Measurements from ENCODE around the gene LDLRAP1. TPM values are rescaled to one million over a fixed set of nuclear protein-coding genes. Genes with fewer than 3 reads are reported as not detected.
A peak's percentile ranks its signal among the peaks of the same experiment; 100 is the strongest.

Gene LDLRAP1
- total and polyA plus RNA-seq, 4 experiments from 2014 or later = 201 to 306 (median 222) TPM

- POLR2A ChIA-PET (ENCODE audit: partially characterized antibody) = interaction anchor here (1.5 kb wide), 1 partner anchor 9 kb away, joined by 3 read pairs; the partner anchor contains the start of gene LDLRAP1
- peaks cover 0 to 5% (median 0%) of the 10 kb centered on the region in 4 donors for H3K4me1 Mint-ChIP-seq
These were observed 9.0 kb upstream of the LDLRAP1 start for GRCh38 chr1:25534410-25534788.

GRCh38 chr1:25536124-25536523, 7.3 kb upstream of the LDLRAP1 start:
- no peaks in the 10 kb centered on the region for H3K27me3 Mint-ChIP-seq
- POLR2A ChIA-PET (ENCODE audit: partially characterized antibody) = interaction anchor here (1.1 kb wide), 1 partner anchor 29 kb away, joined by 3 read pairs; no protein-coding TSS in a partner anchor
- no peaks in the 10 kb centered on the region for H3K9me3 Mint-ChIP-seq

More at GRCh38 chr1:25534410-25534788, 9.0 kb upstream of the LDLRAP1 start:
- intact Hi-C loops (cut with micrococcal nuclease) = no loop called here
- H3K9me3 Mint-ChIP-seq = no peaks in the 10 kb centered on the region
- Histone ChIP-seq H3K9me3 (ENCODE audit: control insufficient read depth in 1 of 2, low read length in 2 of 2) (no peaks in the 10 kb centered on the region), H3K4me3 (ENCODE audit: low read length in 2 of 2) (no peak overlapping the region), H3K36me3 (ENCODE audit: insufficient read depth, low read length) (no peaks in the 10 kb centered on the region), H3K27ac (ENCODE audit: low read depth, low read length) (no peak overlapping the region), H3K4me1 (ENCODE audit: insufficient read depth, low read length) (no peaks in the 10 kb centered on the region), H3K27me3 (ENCODE audit: insufficient read depth, low read length) (no peaks in the 10 kb centered on the region)
- no peak for DNase-seq
- CTCF ChIA-PET (ENCODE audit: partially characterized antibody) = interaction anchor here (1.6 kb wide), 1 partner anchor 15 kb away, joined by 6 read pairs; no protein-coding TSS in a partner anchor
- H3K27me3 Mint-ChIP-seq = no peaks in the 10 kb centered on the region
- no peak overlapping the region for H3K4me3 Mint-ChIP-seq
- no peaks in the 10 kb centered on the region for H3K36me3 Mint-ChIP-seq
- H3K27ac Mint-ChIP-seq = no peak overlapping the region

GRCh38 chr1:25537153-25537831, 6.1 kb upstream of the LDLRAP1 start:
- no peak for DNase-seq
- Mint-ChIP-seq H3K27ac (peak overlapping the region in 2 of 7 donors; percentile 41 to 79), H3K4me1 (peaks cover 2 to 5% (median 3%) of the 10 kb centered on the region in 4 donors), H3K4me3 (no peak overlapping the region), H3K36me3 (no peaks in the 10 kb centered on the region), H3K27me3 (no peaks in the 10 kb centered on the region), H3K9me3 (no peaks in the 10 kb centered on the region)
- ChIA-PET CTCF (ENCODE audit: partially characterized antibody) (interaction anchor here (1.1 to 2.7 kb wide), 5 partner anchors 10 to 33 kb away, joined by 4 to 11 read pairs (median 4); no protein-coding TSS in a partner anchor), POLR2A (ENCODE audit: partially characterized antibody) (interaction anchor here (0.7 to 0.9 kb wide), 2 partner anchors 35 to 266 kb away, joined by 3 to 4 read pairs; no protein-coding TSS in a partner anchor)
- Histone ChIP-seq H3K4me3 (ENCODE audit: low read length in 2 of 2) (no peak overlapping the region), H3K27ac (ENCODE audit: low read depth, low read length) (no peak overlapping the region), H3K9me3 (ENCODE audit: control insufficient read depth in 1 of 2, low read length in 2 of 2) (no peaks in the 10 kb centered on the region), H3K36me3 (ENCODE audit: insufficient read depth, low read length) (no peaks in the 10 kb centered on the region), H3K4me1 (ENCODE audit: insufficient read depth, low read length) (no peaks in the 10 kb centered on the region), H3K27me3 (ENCODE audit: insufficient read depth, low read length) (no peaks in the 10 kb centered on the region)
- intact Hi-C loops (cut with micrococcal nuclease) = no loop called here

More at GRCh38 chr1:25536124-25536523, 7.3 kb upstream of the LDLRAP1 start:
- no peak overlapping the region for H3K4me3 Mint-ChIP-seq
- Histone ChIP-seq H3K27me3 (ENCODE audit: insufficient read depth, low read length) (no peaks in the 10 kb centered on the region), H3K4me1 (ENCODE audit: insufficient read depth, low read length) (no peaks in the 10 kb centered on the region), H3K4me3 (ENCODE audit: low read length in 2 of 2) (no peak overlapping the region), H3K36me3 (ENCODE audit: insufficient read depth, low read length) (no peaks in the 10 kb centered on the region), H3K9me3 (ENCODE audit: control insufficient read depth in 1 of 2, low read length in 2 of 2) (no peaks in the 10 kb centered on the region), H3K27ac (ENCODE audit: low read depth, low read length) (no peak overlapping the region)
- peak overlapping the region in 2 of 7 donors; percentile 34 to 63 for H3K27ac Mint-ChIP-seq
- intact Hi-C loops (cut with micrococcal nuclease) = no loop called here
- CTCF ChIA-PET (ENCODE audit: partially characterized antibody) = interaction anchor here (1.6 kb wide), 1 partner anchor 17 kb away, joined by 6 read pairs; no protein-coding TSS in a partner anchor
- DNase-seq = peak in 1 of 5 donors; percentile 13
- H3K4me1 Mint-ChIP-seq = peaks cover 0 to 5% (median 0%) of the 10 kb centered on the region in 4 donors
- no peaks in the 10 kb centered on the region for H3K36me3 Mint-ChIP-seq

DNA sequence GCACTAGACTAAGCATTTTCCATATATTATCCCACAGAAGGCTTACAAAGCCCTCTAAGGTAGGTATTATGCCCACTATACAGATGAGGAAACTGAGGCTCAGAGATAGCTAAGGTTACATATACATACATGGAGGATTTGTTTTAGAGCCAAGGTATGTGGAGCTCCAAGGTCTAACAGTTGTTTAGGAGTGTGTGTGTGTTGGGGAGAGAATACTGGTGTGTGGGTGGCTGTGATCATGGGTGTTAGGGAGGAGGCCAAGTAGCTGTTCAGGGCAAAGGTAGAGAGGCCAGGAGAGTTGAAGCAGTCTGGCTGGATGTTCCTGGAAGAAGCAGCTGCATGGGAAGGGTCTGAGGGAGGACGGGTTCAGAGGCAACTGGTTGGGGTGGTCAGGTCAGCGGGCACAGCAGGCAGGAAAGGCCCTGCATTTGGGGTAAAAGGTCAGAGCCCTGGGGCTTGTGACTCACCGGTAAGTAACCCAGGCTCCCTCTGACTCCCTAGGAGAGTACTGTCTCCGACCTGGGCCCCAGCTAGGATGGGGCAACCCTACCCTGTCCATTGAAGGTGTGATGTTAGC, 5.1 kb upstream of the LDLRAP1 start:
- no peaks in the 10 kb centered on the region for H3K4me1 ChIP-seq (ENCODE audit: insufficient read depth, low read length)
- Mint-ChIP-seq H3K27ac (peak overlapping the region in 3 of 7 donors; percentile 5 to 42 (median 9)), H3K9me3 (no peaks in the 10 kb centered on the region), H3K27me3 (no peaks in the 10 kb centered on the region), H3K36me3 (no peaks in the 10 kb centered on the region), H3K4me3 (no peak overlapping the region), H3K4me1 (peaks cover 3 to 10% (median 5%) of the 10 kb centered on the region in 4 donors)
- no peaks in the 10 kb centered on the region for H3K9me3 ChIP-seq (ENCODE audit: control insufficient read depth in 1 of 2, low read length in 2 of 2)
- ChIA-PET CTCF (ENCODE audit: partially characterized antibody) (interaction anchor here (0.5 to 2.7 kb wide), 7 partner anchors 10 to 1061 kb away, joined by 3 to 11 read pairs (median 4); no protein-coding TSS in a partner anchor), POLR2A (ENCODE audit: partially characterized antibody) (interaction anchor here (0.6 to 1.6 kb wide), 6 partner anchors 9 to 265 kb away, joined by 3 to 9 read pairs (median 4); no protein-coding TSS in a partner anchor)
- no peaks in the 10 kb centered on the region for H3K36me3 ChIP-seq (ENCODE audit: insufficient read depth, low read length)
- no peak for DNase-seq
- no peak overlapping the region for H3K4me3 ChIP-seq (ENCODE audit: low read length in 2 of 2)
- no peaks in the 10 kb centered on the region for H3K27me3 ChIP-seq (ENCODE audit: insufficient read depth, low read length)
- H3K27ac ChIP-seq (ENCODE audit: low read depth, low read length) = no peak overlapping the region
- intact Hi-C loops (cut with micrococcal nuclease) = no loop called here

DNA sequence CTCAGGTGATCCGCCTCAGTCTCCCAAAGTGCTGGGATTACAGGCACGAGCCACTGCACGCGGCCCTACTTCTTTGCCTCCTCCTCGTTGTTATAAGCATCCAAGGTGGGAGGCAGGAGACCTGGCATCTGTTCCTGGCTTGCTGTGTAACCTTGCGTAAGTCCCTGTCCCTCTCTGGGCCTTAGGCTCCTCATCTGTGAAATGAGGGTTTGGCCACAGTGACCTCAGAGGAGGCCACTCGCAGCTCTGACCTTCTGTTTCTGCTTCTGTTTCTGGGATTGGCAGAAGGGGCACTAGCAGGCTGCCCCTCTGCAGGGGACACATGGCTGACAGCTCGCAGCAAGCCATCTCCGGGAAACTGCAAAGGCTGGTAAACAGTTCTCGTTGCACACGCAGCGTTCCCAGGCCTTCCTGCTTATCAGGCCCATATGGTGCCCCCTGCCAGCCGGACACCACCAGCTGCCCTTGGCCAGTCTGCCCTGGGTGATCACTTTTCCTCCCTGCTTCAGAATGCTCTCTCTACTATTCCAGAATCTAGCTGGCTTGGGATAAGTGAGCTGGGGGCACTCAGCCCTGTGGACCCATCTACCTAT, 2.6 kb upstream of the LDLRAP1 start:
- peak overlapping the region in 3 of 8 donors; percentile 10 to 45 (median 15) for H3K4me3 Mint-ChIP-seq
- Histone ChIP-seq H3K27ac (ENCODE audit: low read depth, low read length) (no peak overlapping the region), H3K27me3 (ENCODE audit: insufficient read depth, low read length) (no peaks in the 10 kb centered on the region), H3K9me3 (ENCODE audit: control insufficient read depth in 1 of 2, low read length in 2 of 2) (no peaks in the 10 kb centered on the region), H3K4me1 (ENCODE audit: insufficient read depth, low read length) (peaks cover 14% of the 10 kb centered on the region), H3K36me3 (ENCODE audit: insufficient read depth, low read length) (no peaks in the 10 kb centered on the region), H3K4me3 (ENCODE audit: low read length in 2 of 2) (no peak overlapping the region)
- H3K9me3 Mint-ChIP-seq = no peaks in the 10 kb centered on the region
- H3K4me1 Mint-ChIP-seq = peaks cover 11 to 25% (median 19%) of the 10 kb centered on the region in 4 donors
- H3K36me3 Mint-ChIP-seq = peaks cover 0 to 11% of the 10 kb centered on the region in 2 donors
- peak in 1 of 5 donors; percentile 23 for DNase-seq
- ChIA-PET CTCF (ENCODE audit: partially characterized antibody) (no interaction called here), POLR2A (ENCODE audit: partially characterized antibody) (interaction anchor here (0.9 kb wide), 1 partner anchor 37 kb away, joined by 3 read pairs; no protein-coding TSS in a partner anchor)
- H3K27ac Mint-ChIP-seq = peak overlapping the region in 3 of 7 donors; percentile 27 to 77 (median 34)
- H3K27me3 Mint-ChIP-seq = no peaks in the 10 kb centered on the region
- intact Hi-C loops (cut with micrococcal nuclease) = loop anchor here (5.0 kb wide), 1 partner anchor 76 kb away; the partner anchor contains the start of gene MAN1C1

DNA sequence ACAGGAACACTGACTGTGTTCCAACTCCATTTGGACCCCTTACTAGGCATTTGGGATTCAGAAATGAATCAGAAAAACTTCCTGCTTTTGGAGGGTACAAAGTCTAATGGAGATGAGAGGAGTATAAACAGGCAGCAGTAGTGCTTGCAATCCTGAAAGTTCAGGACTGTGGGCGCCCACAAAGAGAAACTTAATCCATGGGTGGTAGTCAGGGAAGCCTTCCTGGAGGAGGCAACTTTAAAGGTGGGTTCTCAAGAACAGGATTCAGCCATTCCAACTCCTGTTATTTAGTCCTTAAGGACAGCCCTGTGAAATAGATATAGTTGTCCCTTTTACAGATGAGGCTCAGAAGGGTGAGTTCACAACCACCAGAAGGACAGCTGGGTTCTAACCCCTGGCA, 2.0 kb upstream of the LDLRAP1 start:
- Histone ChIP-seq H3K4me1 (ENCODE audit: insufficient read depth, low read length) (peaks cover 20% of the 10 kb centered on the region), H3K27ac (ENCODE audit: low read depth, low read length) (no peak overlapping the region), H3K36me3 (ENCODE audit: insufficient read depth, low read length) (no peaks in the 10 kb centered on the region), H3K9me3 (ENCODE audit: control insufficient read depth in 1 of 2, low read length in 2 of 2) (no peaks in the 10 kb centered on the region), H3K4me3 (ENCODE audit: low read length in 2 of 2) (no peak overlapping the region), H3K27me3 (ENCODE audit: insufficient read depth, low read length) (no peaks in the 10 kb centered on the region)
- Mint-ChIP-seq H3K27me3 (no peaks in the 10 kb centered on the region), H3K36me3 (peaks cover 0 to 13% of the 10 kb centered on the region in 2 donors), H3K4me3 (peak overlapping the region in 3 of 8 donors; percentile 10 to 82 (median 26)), H3K27ac (peak overlapping the region in 5 of 7 donors; percentile 27 to 77 (median 34)), H3K4me1 (peaks cover 13 to 31% (median 24%) of the 10 kb centered on the region in 4 donors), H3K9me3 (no peaks in the 10 kb centered on the region)
- intact Hi-C loops (cut with micrococcal nuclease) = loop anchor here (5.0 kb wide), 1 partner anchor 76 kb away; the partner anchor contains the start of gene MAN1C1
- ChIA-PET CTCF (ENCODE audit: partially characterized antibody) (no interaction called here), POLR2A (ENCODE audit: partially characterized antibody) (interaction anchor here (0.9 kb wide), 1 partner anchor 36 kb away, joined by 3 read pairs; no protein-coding TSS in a partner anchor)
- DNase-seq = no peak
